ENCODE results near the gene BMP2K. TPM values are rescaled to one million over a fixed set of nuclear protein-coding genes. Genes with fewer than 3 reads are reported as not detected.

Gene BMP2K
- total and polyA plus RNA-seq, 7 donors = 13.2 to 37.9 (median 30.0) TPM

DNA sequence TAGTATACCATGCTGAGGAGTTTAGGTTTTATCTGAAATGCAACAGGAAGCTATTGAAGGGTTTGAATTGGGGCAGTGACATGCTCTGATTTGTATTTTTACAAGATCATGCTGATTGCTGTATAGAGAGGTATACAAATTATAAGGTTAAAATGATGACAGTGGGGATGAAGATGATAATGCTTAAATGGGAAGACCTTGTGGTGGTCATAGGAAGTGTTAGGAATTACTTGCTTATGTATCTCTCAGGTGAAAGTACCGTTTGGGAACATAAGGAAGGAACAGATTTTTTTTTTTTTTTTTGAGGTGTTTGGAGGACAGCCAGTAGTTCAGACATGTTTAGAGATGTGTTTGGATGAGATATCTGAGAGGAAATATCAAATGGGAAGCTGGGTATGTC is 5.0 kb downstream of the BMP2K start:
- H3K36me3 ChIP-seq = no peaks in the 10 kb centered on the region
- no peak for DNase-seq
- H3K4me3 ChIP-seq = no peak overlapping the region
- TF ChIP-seq POLR2AphosphoS5 (IDR thresholded peaks at IDR 0.05) (no peak), POLR2A (IDR thresholded peaks at IDR 0.05) (no peak), EP300 (IDR thresholded peaks at IDR 0.05) (no peak)
- TF ChIP-seq, protein P1, sequence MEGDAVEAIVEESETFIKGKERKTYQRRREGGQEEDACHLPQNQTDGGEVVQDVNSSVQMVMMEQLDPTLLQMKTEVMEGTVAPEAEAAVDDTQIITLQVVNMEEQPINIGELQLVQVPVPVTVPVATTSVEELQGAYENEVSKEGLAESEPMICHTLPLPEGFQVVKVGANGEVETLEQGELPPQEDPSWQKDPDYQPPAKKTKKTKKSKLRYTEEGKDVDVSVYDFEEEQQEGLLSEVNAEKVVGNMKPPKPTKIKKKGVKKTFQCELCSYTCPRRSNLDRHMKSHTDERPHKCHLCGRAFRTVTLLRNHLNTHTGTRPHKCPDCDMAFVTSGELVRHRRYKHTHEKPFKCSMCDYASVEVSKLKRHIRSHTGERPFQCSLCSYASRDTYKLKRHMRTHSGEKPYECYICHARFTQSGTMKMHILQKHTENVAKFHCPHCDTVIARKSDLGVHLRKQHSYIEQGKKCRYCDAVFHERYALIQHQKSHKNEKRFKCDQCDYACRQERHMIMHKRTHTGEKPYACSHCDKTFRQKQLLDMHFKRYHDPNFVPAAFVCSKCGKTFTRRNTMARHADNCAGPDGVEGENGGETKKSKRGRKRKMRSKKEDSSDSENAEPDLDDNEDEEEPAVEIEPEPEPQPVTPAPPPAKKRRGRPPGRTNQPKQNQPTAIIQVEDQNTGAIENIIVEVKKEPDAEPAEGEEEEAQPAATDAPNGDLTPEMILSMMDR (IDR thresholded peaks at IDR 0.05) = no peak
- no peaks in the 10 kb centered on the region for H3K27me3 ChIP-seq
- H3K9me3 ChIP-seq = no peaks in the 10 kb centered on the region
- no peak overlapping the region for H3K27ac ChIP-seq
- 8 to 27% methylated on average over 1 of the region's 1 CpG for WGBS, 2 donors
- peaks cover 0 to 52% (median 19%) of the 10 kb centered on the region in 4 donors for H3K4me1 ChIP-seq
- intact Hi-C loops (cut with DNase I) = no loop called here

GRCh38 chr4:78781924-78782323 is 5.8 kb downstream of the BMP2K start:
- intact Hi-C loops (cut with DNase I) = no loop called here

GRCh38 chr4:78784236-78784865 is 8.2 kb downstream of the BMP2K start:
- no peaks in the 10 kb centered on the region for H3K9me3 ChIP-seq
- TF ChIP-seq, protein P1 (IDR thresholded peaks at IDR 0.05) = no peak
- TF ChIP-seq EP300 (IDR thresholded peaks at IDR 0.05) (no peak), POLR2A (IDR thresholded peaks at IDR 0.05) (no peak), POLR2AphosphoS5 (IDR thresholded peaks at IDR 0.05) (no peak)
- WGBS, 2 donors = 71 to 88% methylated on average over 4 of the region's 4 CpGs
- peak overlapping the region in 3 of 4 donors; percentile 14 to 45 (median 33) for H3K27ac ChIP-seq
- no peak for DNase-seq
- no peaks in the 10 kb centered on the region for H3K27me3 ChIP-seq
- peaks cover 0 to 35% (median 9%) of the 10 kb centered on the region in 4 donors for H3K4me1 ChIP-seq
- H3K4me3 ChIP-seq = no peak overlapping the region
- intact Hi-C loops (cut with DNase I) = no loop called here
- H3K36me3 ChIP-seq = no peaks in the 10 kb centered on the region

More at GRCh38 chr4:78781924-78782323, 5.8 kb downstream of the BMP2K start:
- Histone ChIP-seq H3K27ac (no peak overlapping the region), H3K36me3 (no peaks in the 10 kb centered on the region), H3K27me3 (no peaks in the 10 kb centered on the region), H3K4me3 (no peak overlapping the region), H3K9me3 (no peaks in the 10 kb centered on the region), H3K4me1 (peaks cover 0 to 52% (median 19%) of the 10 kb centered on the region in 4 donors)
- DNase-seq = no peak
- 36 to 76% methylated on average over 3 of the region's 3 CpGs for WGBS, 2 donors
- TF ChIP-seq, protein P1 (IDR thresholded peaks at IDR 0.05) = no peak
- no peak for TF ChIP-seq POLR2AphosphoS5 (IDR thresholded peaks at IDR 0.05)
- TF ChIP-seq EP300 (IDR thresholded peaks at IDR 0.05) = no peak

GRCh38 chr4:78787392-78788006 is 11.3 kb downstream of the BMP2K start:
- DNase-seq = no peak
- H3K9me3 ChIP-seq = no peaks in the 10 kb centered on the region
- intact Hi-C loops (cut with DNase I) = no loop called here
- H3K36me3 ChIP-seq = no peaks in the 10 kb centered on the region
- no peak overlapping the region for H3K4me3 ChIP-seq
- peaks cover 0 to 29% (median 9%) of the 10 kb centered on the region in 4 donors for H3K4me1 ChIP-seq
- 84 to 95% methylated on average over 2 of the region's 2 CpGs for WGBS, 2 donors
- TF ChIP-seq POLR2AphosphoS5 (IDR thresholded peaks at IDR 0.05) = no peak
- TF ChIP-seq, protein P1 (IDR thresholded peaks at IDR 0.05) = no peak
- no peak for TF ChIP-seq POLR2A (IDR thresholded peaks at IDR 0.05)
- TF ChIP-seq EP300 (IDR thresholded peaks at IDR 0.05) = no peak
- H3K27ac ChIP-seq = no peak overlapping the region
- H3K27me3 ChIP-seq = no peaks in the 10 kb centered on the region
